Effector memory CD4-positive, alpha-beta T cell (primary cell): Measurements from ENCODE around the gene FAM193A.
"Not testable (repeated sequence)": the region's sequence is repeated elsewhere in the genome, so short reads cannot be mapped to it uniquely, and the experiment has no call there.

Experiments
- DNase-seq, 3 donors: peaks; one replicate each; pipeline ENCODE4 v3.0.0-alpha.2; 2020
- H3K27ac ChIP-seq: 2 replicates; pipeline ENCODE4 v1.7.0; 2013; ENCODE audit warnings: mild to moderate bottlenecking, low read length, moderate library complexity; ENCODE audit not compliant: insufficient read depth, poor library complexity, severe bottlenecking
- H3K27me3 ChIP-seq: replicated peaks from 2 replicates; pipeline ENCODE4 v1.7.0; 2013; ENCODE audit warnings: mild to moderate bottlenecking, low read length; ENCODE audit not compliant: insufficient read depth, control insufficient read depth, poor library complexity, severe bottlenecking
- H3K36me3 ChIP-seq: 2 replicates; pipeline ENCODE4 v1.7.0; 2013; ENCODE audit warnings: mild to moderate bottlenecking, low read length, moderate library complexity; ENCODE audit not compliant: control insufficient read depth, insufficient read depth
- H3K4me1 ChIP-seq: 2 replicates; pipeline ENCODE4 v1.7.0; 2013; ENCODE audit warnings: low read length, mild to moderate bottlenecking; ENCODE audit not compliant: control insufficient read depth, insufficient read depth, poor library complexity, severe bottlenecking
- H3K4me3 ChIP-seq: 2 replicates; pipeline ENCODE4 v1.7.0; 2013; ENCODE audit warnings: low read length, low read depth, mild to moderate bottlenecking; ENCODE audit not compliant: insufficient read depth, poor library complexity, severe bottlenecking
- H3K9me3 ChIP-seq: 2 replicates; pipeline ENCODE4 v1.7.0; 2013; ENCODE audit warnings: mild to moderate bottlenecking, low read length, moderate library complexity; ENCODE audit not compliant: control insufficient read depth

The FAM193A gene

GRCh38 chr4:2626231-2626630, 89.8 kb downstream of the FAM193A start:
- H3K4me3 ChIP-seq: no peak overlapping the region
- DNase-seq: no peak
- H3K4me1 ChIP-seq: no peaks in the 10 kb centered on the region
- H3K27ac ChIP-seq: no peak overlapping the region
- no peaks in the 10 kb centered on the region for H3K27me3 ChIP-seq
- peaks cover 37% of the 10 kb centered on the region for H3K36me3 ChIP-seq
- H3K9me3 ChIP-seq: no peaks in the 10 kb centered on the region

DNA sequence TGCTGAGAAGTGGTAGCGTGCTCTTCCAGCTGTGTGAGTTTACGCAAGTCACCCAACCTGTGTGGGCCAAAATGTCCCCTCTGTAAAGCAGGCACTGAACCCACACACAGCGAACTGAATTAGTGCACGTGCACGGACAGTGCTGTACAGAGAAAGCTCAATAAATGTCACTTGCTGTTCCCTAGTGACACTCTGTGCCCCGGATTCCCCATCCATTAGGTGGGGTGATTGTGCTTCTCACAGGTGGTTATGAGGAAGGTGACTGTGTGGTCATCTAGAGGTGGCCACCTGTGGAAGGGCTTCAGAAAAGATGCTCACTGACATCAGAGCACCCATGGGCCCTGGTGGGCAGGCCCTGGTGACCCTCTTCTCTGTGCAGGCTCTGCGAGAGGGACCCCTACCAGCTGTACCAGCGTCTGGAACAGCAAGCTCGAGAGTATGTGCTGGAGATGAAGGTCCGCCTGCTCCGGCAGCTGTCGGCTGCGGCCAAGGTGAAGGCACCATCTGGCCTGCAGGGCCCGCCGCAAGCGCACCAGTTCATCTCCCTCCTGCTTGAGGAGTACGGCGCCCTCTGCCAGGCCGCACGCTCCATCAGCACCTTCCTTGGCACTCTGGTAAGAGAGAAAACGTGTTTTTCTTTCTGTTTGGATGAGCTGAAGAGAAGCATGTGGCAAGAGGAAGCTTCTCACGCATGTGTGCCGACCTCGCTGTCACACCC, 94.3 kb downstream of the FAM193A start:
- Histone ChIP-seq H3K27me3 (no peaks in the 10 kb centered on the region), H3K4me3 (no peak overlapping the region), H3K4me1 (no peaks in the 10 kb centered on the region), H3K36me3 (peaks cover 64% of the 10 kb centered on the region), H3K27ac (no peak overlapping the region), H3K9me3 (no peaks in the 10 kb centered on the region)
- DNase-seq: no peak

DNA sequence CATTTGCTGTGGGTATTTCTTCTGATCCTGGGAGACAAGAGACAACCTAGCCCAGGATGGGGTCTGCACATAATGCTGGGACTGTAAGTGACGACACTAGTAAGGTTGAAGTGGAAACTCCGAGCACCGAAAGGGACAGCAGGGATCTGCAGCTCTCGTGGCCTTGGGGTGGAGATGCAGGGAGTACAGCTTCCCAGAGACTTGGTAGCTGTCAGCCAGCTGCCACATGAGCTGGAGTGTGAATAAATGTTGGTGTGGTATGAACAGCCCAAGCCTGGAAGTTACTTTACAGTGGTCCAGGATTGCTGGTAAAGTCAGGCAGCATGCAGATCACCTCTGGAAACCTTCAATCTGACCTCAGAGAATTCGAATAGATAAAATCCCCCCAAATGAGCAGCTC, 97.6 kb downstream of the FAM193A start:
- H3K4me3 ChIP-seq: no peak overlapping the region
- H3K4me1 ChIP-seq: no peaks in the 10 kb centered on the region
- no peaks in the 10 kb centered on the region for H3K27me3 ChIP-seq
- peaks cover 69% of the 10 kb centered on the region for H3K36me3 ChIP-seq
- H3K27ac ChIP-seq: no peak overlapping the region
- H3K9me3 ChIP-seq: no peaks in the 10 kb centered on the region
- DNase-seq: no peak

DNA sequence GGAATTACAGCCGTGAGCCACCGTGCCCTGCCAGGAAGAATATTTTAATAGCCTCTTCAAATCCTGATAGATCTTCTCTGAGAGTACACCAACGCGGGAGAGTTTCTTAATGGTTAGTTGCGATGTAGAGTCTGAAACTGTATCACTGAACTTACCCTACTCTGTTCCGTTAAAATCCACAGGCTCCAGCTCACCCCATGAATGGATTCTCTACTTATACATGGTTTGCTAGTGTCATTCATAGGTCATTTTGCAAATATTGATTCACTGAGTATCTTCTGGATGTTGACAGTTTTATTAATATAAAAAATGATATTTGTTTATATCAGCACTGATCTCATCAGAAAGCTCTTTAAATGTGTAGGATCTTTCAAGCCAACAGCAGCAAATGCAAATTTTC, 99.9 kb downstream of the FAM193A start:
- Histone ChIP-seq H3K4me3 (no peak overlapping the region), H3K36me3 (peaks cover 57% of the 10 kb centered on the region), H3K27me3 (no peaks in the 10 kb centered on the region), H3K9me3 (no peaks in the 10 kb centered on the region), H3K27ac (no peak overlapping the region), H3K4me1 (no peaks in the 10 kb centered on the region)
- DNase-seq: no peak

GRCh38 chr4:2636994-2637393, 100.5 kb downstream of the FAM193A start:
- not testable (repeated sequence) for H3K27ac ChIP-seq, H3K4me1 ChIP-seq, H3K27me3 ChIP-seq, DNase-seq, H3K4me3 ChIP-seq, H3K9me3 ChIP-seq
- peaks cover 54% of the 10 kb centered on the region for H3K36me3 ChIP-seq

GRCh38 chr4:2637956-2638552, 101.6 kb downstream of the FAM193A start:
- Histone ChIP-seq H3K4me1 (no peaks in the 10 kb centered on the region), H3K4me3 (no peak overlapping the region), H3K27me3 (no peaks in the 10 kb centered on the region), H3K9me3 (no peaks in the 10 kb centered on the region), H3K36me3 (peaks cover 46% of the 10 kb centered on the region), H3K27ac (no peak overlapping the region)
- no peak for DNase-seq

- peaks cover 39% of the 10 kb centered on the region for H3K36me3 ChIP-seq
- no peak for DNase-seq
- no peaks in the 10 kb centered on the region for H3K9me3 ChIP-seq
- H3K4me1 ChIP-seq: no peaks in the 10 kb centered on the region
- H3K27me3 ChIP-seq: no peaks in the 10 kb centered on the region
- H3K4me3 ChIP-seq: no peak overlapping the region
- H3K27ac ChIP-seq: no peak overlapping the region
These were observed 102.3 kb downstream of the FAM193A start for GRCh38 chr4:2638730-2639129.

- Histone ChIP-seq H3K9me3 (no peaks in the 10 kb centered on the region), H3K4me3 (no peak overlapping the region), H3K27ac (no peak overlapping the region), H3K27me3 (no peaks in the 10 kb centered on the region), H3K36me3 (peaks cover 48% of the 10 kb centered on the region), H3K4me1 (no peaks in the 10 kb centered on the region)
- DNase-seq: no peak
These were observed 106.5 kb downstream of the FAM193A start for GRCh38 chr4:2642968-2643367.

DNA sequence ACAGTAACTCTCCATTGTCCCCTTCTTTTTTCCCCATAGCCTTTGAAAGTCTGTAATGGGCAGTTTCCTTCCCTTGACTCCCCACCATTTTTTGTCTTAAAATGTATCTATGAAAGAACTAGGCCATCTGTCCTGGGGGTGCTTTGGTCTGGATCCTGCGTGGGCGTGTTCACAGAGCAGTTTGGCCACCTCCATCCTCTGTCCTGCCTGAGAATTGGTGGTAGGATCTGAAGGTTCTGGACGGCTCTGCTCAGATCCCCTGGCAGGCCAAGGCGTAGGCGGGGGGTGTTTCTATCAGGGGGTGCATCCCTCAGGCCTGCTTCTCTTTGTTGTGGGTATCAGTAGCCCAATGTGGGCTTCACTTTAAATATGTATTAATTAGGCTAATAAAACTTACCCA, 107.1 kb downstream of the FAM193A start:
- H3K27ac ChIP-seq: no peak overlapping the region
- H3K4me3 ChIP-seq: no peak overlapping the region
- no peaks in the 10 kb centered on the region for H3K27me3 ChIP-seq
- no peaks in the 10 kb centered on the region for H3K4me1 ChIP-seq
- H3K36me3 ChIP-seq: peaks cover 48% of the 10 kb centered on the region
- H3K9me3 ChIP-seq: no peaks in the 10 kb centered on the region
- DNase-seq: no peak

DNA sequence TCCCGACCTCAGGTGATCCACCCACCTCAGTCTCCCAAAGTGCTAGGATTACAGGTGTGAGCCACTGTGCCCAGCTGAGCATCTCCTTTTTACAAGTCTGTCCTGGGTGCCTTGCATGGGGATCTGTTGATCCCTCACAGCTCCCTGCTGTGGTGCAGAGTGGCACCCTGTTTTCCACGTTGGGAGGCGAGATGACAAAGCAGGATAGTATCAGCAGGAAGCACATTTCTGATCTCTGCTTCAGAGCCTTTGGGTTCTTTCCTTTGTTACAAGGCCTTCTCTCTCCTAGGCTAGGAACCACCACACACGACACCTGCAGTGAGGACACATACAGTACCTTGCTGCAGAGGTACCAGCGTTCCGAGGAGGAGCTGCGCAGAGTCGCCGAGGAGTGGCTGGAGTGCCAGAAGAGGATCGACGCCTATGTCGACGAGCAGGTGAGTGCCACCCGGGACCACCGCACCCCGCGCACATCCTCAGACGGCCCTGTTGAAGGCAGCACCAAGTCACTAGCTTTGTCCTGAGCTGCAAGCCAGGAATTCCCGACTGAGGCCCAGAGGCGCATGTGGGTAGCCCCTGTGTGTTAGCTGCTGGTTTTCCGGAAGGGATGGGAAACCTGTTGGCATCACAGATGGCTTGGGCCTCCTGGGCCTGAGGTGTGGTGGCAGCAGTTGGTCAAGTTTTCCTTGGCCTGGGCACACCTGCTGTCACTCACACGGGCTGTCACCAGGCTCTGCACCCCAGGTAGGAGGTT, 110.1 kb downstream of the FAM193A start:
- Histone ChIP-seq H3K27me3 (no peaks in the 10 kb centered on the region), H3K4me1 (no peaks in the 10 kb centered on the region), H3K27ac (no peak overlapping the region), H3K36me3 (peaks cover 44% of the 10 kb centered on the region), H3K4me3 (no peak overlapping the region), H3K9me3 (no peaks in the 10 kb centered on the region)
- no peak for DNase-seq
